ENCODE measurements around the gene DAND5.

DAND5 gene

GRCh38 chr19:13007292-13008045 lies 38.1 kb downstream of the DAND5 start:
- Mint-ChIP-seq H3K27me3 (ENCODE audit: low read depth, poor library complexity) (peaks cover 100% of the 10 kb centered on the region), H3K9me3 (no peaks in the 10 kb centered on the region), H3K27ac (no peak overlapping the region), H3K4me3 (no peak overlapping the region), H3K36me3 (ENCODE audit: low read depth) (no peaks in the 10 kb centered on the region), H3K4me1 (no peaks in the 10 kb centered on the region)
- DNase-seq: no peak
- TF ChIP-seq CTCF (IDR thresholded peaks at IDR 0.05): no peak

- no peaks in the 10 kb centered on the region for H3K36me3 Mint-ChIP-seq (ENCODE audit: low read depth)
- H3K4me1 Mint-ChIP-seq: peaks cover 5% of the 10 kb centered on the region
- no peak overlapping the region for H3K4me3 Mint-ChIP-seq
- H3K27me3 Mint-ChIP-seq (ENCODE audit: low read depth, poor library complexity): peaks cover 100% of the 10 kb centered on the region
- H3K9me3 Mint-ChIP-seq: no peaks in the 10 kb centered on the region
- no peak for DNase-seq
- no peak overlapping the region for H3K27ac Mint-ChIP-seq
- no peak for TF ChIP-seq CTCF (IDR thresholded peaks at IDR 0.05)
Measured at GRCh38 chr19:13008926-13009787, 39.8 kb downstream of the DAND5 start.

GRCh38 chr19:13010038-13010991 lies 40.9 kb downstream of the DAND5 start:
- H3K4me1 Mint-ChIP-seq: peaks cover 5% of the 10 kb centered on the region
- no peak overlapping the region for H3K4me3 Mint-ChIP-seq
- no peak for TF ChIP-seq CTCF (IDR thresholded peaks at IDR 0.05)
- H3K27ac Mint-ChIP-seq: no peak overlapping the region
- no peaks in the 10 kb centered on the region for H3K36me3 Mint-ChIP-seq (ENCODE audit: low read depth)
- no peak for DNase-seq
- no peaks in the 10 kb centered on the region for H3K9me3 Mint-ChIP-seq
- H3K27me3 Mint-ChIP-seq (ENCODE audit: low read depth, poor library complexity): peaks cover 100% of the 10 kb centered on the region

DNA sequence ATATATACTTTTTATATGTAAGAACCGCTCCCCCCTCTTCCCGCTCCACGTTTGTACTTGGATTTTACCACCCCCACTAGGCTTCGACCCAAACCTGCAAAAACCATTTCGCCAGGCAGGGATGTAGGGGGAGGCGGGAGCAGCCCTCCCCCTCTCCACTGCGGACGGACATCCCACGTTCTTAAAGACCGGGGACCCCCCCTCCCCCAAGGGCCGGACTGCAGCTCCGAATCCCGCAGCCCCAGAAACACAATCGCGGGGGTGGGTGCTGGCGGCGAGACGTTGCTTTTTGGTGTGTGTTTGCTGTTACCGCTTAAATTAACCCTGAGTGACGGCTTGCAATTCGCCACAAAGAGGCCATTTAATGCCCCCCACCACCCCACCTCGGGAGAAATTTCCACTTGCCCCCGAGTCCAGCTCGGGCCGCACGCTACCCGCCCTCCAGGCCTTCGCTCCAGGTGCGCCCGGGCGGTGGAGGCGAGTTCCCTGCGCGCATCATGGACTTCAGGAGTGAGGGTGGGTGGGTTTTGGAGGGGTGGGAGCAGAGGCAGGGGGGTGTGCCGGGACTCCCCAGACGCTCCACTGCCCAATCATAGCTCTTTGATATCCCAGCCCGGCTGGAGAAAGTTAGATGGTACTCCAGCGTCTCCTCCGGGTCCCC lies 41.7 kb downstream of the DAND5 start:
- Mint-ChIP-seq H3K27ac (no peak overlapping the region), H3K4me3 (no peak overlapping the region), H3K4me1 (peaks cover 5% of the 10 kb centered on the region), H3K36me3 (ENCODE audit: low read depth) (no peaks in the 10 kb centered on the region), H3K9me3 (no peaks in the 10 kb centered on the region), H3K27me3 (ENCODE audit: low read depth, poor library complexity) (peaks cover 100% of the 10 kb centered on the region)
- TF ChIP-seq CTCF (IDR thresholded peaks at IDR 0.05): no peak
- DNase-seq: no peak

DNA sequence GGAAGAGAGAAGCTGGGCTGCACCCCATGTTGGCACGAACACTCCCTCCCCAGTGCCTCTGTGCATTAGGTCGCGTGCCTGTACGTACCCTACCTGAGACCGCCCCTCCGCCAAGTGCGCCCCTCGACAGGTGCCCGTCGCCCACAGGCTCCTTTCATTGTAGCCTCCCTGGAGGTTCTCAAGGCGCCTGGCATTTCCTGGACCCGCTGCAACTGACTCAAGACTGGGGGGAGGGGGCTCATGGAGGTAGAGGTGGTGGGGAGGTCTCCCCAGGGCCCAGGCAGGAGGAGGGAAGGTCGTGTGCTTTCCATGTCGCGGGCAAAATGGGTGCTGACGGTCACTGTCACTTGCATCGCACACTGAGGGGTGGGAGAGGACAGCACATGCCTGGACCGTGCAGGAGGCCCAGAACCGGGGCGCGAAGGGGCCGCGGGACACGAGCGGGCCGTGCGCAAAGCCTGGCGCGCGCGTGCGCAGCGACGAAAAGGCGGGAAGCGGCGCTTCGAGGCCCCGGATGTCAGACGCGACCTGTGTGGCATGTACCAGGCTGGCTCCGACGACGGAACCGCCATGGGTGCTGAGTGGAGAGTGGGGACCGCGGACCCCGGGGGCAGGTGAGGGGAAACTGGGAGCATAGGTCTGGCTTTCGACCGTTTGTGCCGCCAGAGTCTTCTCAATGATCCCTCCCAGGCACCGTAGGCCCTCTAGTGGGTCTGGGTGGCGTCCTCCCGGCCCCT lies 42.4 kb downstream of the DAND5 start:
- DNase-seq: no peak
- no peak overlapping the region for H3K27ac Mint-ChIP-seq
- no peaks in the 10 kb centered on the region for H3K36me3 Mint-ChIP-seq (ENCODE audit: low read depth)
- no peak for TF ChIP-seq CTCF (IDR thresholded peaks at IDR 0.05)
- H3K9me3 Mint-ChIP-seq: no peaks in the 10 kb centered on the region
- H3K27me3 Mint-ChIP-seq (ENCODE audit: low read depth, poor library complexity): peaks cover 100% of the 10 kb centered on the region
- H3K4me3 Mint-ChIP-seq: no peak overlapping the region
- peaks cover 8% of the 10 kb centered on the region for H3K4me1 Mint-ChIP-seq

Measured in nephron progenitor cell (in vitro differentiated cells).